HG03558 (cell line): ENCODE measurements around the gene CNIH3.
A peak's percentile ranks its signal among the peaks of the same experiment; 100 is the strongest.

Experiments used
- ATAC-seq: cut with Tn5 transposase; IDR thresholded peaks from one replicate; pipeline ENCODE4 v1.9.1; 2021; ENCODE audit warnings: moderate number of reproducible peaks; ENCODE audit not compliant: unreplicated experiment; ENCODE audit errors: extremely low read depth

CNIH3 gene

DNA sequence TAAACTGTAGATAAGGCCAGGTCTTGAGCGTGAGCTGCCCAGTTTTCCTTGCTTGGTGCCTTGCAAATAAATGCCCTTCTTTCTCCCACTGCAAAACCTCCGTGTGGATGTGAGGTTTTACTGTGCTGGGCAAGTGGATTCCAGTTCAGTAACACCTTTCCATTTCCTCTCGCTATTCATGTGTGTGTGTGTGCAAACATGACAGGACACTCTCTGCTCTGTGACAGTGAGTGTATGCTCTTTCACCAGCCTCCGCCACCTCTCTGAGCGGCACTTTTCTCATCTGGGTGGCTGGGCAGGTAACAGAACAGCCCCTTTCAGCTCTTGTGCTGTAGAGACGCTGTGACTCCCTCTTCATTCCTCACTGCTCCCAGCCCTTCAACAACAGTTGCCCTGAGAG, 23.9 kb downstream of the CNIH3 start:
- ATAC-seq, result no peak

DNA sequence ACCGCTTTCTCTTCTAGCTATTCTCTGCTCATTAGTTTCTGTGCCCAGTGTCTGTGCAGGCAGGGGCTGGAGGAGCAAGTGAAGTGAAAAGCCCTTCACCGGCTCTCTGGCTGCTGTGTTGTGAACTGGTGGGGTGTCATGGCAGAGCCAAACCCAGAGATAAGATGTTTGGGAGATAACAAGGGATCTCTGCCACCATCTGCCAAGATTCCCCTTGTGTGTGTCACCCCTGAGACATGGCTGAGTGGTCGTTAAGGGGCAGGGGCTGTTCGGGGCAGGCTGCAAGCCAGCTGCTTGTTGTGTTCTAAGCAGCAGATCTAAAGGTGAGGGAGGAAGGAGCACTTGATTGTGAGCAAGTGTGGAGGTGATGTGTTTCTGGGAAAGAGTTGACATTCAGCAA, 24.5 kb downstream of the CNIH3 start:
- no peak for ATAC-seq

DNA sequence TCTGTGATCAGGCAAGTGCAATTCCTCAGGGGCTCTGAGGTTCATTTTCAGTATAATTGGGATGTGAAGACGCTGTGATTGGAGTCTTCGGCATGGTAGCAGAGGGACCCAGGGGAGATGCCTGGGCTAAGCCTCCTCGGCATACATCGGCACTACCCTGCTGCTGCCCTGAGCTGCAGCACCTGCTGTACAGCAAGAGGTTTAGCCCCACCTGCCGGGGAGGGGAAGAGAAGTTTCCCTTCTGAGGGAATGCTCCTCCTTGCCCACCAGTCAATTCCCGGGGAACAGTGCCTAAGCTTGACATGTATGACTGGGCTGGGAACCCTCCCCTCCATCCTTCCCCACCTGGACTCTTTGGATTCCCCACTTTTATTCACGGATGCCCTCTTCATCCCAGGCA, 24.9 kb downstream of the CNIH3 start:
- ATAC-seq, result no peak

DNA sequence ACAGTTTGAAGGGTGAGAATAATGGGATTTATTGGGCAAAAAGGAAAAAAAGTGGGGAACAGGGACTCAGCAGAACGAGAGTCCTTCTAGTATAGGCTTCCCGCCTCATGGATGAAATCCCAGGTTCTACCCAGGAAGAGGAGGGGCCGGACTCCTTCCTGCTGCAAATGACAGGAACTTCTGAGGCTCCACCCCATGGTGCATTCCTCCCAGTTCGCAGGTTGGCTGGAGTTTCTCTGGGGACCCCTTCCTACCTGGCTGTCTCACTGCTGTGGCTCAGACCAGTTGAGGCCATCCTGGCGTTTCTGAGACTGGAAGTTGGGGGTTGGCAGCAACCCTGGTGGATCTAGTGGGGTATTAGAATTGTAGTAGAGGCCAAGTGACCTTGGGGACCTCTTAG, 27.5 kb downstream of the CNIH3 start:
- ATAC-seq, result no peak

DNA sequence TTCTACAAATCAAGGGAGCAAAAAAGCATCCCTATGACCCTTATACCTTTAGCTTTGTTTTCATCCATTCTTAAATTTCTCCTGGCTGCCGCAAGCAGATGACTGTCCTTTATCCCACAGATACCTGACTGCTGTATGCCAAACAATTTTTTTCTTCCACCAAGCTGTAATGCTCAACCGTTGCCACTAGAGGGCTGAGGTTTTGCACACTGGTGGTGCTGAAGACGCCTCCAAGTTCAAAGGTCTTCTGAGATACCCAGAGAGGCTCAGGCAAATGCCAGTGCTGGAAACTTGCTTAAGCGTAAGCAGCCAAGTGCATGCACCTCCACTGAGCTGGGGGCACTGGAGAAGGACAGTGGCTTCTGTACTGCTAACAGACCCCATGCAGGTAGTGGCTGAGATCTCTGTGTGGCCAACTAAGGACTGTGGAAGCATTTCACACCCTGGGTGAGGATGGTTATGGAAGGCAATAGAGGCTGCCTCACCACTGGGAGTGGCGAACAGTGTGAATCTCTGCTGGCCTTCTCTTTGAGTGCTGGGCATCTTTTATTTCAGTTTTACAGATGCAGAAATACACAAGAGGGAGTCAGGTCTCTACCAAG, 28.5 kb downstream of the CNIH3 start:
- ATAC-seq, result peak; percentile 75

DNA sequence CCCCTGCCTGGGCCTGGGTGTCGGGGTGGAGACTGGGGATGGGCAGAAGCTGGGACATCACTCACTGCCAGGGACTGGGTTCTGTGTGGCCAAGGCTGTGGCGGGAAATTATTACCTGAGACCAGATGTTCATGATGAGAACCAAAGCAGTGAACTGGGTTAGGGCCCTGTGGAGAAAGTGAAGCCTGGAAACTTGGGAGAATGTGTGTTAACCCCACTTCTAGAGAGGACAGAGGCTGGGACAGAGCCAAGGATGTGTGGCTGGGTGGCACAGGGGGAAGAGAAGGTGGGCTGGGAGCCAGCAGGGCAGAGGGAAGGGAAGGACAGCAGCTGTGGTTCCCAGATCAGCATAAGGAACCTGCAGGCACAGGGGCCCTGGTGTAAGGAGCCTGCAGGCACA, 31.3 kb downstream of the CNIH3 start:
- ATAC-seq, result no peak

DNA sequence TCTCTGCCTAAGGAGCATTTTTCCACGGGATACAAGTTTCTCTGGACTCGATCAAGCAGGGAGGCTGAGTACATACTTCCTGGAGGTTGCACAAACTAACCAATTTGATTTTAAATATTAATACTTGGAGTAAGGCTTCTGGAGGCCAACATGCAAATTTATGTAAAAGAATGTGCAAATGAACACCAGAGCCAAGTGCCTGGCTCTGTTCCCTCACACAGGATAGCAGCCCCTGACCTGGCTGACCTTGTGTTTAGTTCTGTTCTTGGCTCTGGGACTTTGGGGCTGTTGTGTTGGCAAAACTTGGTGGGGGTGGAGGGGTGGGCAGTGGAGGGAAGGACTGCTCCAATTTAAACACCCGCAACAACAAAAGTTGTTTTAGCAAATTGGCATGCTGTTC, 34.2 kb downstream of the CNIH3 start:
- ATAC-seq, result no peak

DNA sequence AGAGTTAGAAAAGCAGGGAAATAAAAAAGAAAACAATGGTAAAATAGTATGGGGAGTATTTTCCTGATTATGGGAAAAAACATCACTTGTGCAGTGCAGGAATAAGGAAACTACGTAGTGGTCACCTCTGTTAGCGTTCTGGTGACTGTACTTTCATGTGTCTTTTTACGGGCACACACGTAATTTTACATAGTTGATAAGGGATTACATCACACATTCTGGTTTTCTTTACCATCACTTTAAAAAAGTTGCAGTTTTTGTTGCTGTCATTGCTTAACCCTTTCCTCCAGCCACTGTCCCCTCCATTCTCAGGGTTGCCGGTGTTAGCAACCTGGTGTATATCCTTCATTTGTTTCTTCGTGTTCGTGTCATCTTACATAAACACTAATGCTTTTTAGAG, 35.1 kb downstream of the CNIH3 start:
- no peak for ATAC-seq

DNA sequence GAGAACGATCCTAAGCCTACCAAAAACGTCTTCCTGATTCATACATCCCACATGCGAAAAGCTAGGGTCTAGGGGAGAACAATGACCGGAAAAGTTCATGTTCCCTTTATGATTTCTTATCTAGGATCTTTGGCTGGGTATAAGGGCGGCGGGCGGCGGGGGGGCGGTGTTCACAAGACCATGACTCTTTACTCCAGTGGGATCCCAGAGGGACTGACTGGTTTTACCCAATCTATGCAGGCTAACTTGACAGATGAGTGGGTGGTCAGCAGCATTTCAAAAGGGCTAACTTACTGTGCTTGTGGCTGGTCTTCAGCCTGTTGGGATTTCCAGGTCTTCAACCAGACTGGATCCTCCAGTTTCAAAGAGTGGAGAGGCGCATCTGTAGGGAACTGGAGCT, 40.3 kb downstream of the CNIH3 start:
- ATAC-seq, result no peak

DNA sequence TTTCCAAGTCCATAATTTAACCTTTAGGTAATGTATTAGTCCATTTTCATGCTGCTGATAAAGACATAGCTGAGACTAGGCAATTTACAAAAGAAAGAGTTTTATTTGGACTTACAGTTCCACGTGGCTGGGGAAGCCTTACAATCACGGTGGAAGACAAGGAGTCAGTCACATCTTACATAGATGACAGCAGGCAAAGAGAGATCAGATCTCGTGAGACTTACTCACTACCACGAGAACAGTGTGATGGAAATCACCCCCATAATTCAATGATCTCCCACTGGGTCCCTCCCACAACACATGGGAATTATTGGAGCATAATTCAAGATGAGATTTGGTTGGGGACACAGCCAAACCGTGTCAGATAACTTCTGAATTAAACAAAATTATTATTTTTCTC, 44.0 kb downstream of the CNIH3 start:
- no peak for ATAC-seq

DNA sequence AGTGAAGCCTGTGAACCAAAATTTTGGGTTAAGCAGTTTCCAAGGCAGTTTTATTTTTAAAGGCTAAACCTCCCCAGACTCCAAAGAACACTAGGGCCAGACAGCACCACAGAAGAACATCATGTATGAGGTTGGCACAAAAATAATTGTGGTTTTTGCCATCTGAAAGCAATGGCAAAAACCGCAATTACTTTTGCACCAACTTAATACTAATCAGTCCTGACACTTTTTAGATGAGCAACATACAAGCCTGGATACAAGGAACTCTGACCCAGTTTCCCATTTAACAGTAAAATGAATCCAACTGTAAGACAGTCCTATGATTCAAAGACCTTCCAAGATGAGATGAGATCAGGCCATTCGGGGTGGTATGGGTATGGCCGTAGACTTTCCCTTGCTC, 46.8 kb downstream of the CNIH3 start:
- ATAC-seq, result no peak

DNA sequence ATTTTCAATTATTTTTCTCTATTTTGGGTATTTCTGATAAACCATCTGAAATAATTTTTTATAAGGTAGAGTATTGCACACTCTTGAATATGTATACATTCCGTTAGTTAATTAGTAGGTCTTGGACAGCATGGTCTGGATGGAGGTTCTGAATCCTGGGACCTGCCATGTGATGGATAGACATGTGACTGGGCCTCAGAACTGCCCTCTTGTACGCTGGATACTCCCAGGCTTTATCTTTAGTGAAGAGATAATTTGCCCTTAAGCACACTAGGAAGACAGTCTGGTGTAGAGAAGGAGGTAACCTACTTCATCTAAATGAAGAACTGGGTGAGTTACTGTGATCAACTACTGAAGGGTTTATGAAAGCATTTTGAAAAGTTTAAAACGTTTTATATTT, 48.9 kb downstream of the CNIH3 start:
- no peak for ATAC-seq

DNA sequence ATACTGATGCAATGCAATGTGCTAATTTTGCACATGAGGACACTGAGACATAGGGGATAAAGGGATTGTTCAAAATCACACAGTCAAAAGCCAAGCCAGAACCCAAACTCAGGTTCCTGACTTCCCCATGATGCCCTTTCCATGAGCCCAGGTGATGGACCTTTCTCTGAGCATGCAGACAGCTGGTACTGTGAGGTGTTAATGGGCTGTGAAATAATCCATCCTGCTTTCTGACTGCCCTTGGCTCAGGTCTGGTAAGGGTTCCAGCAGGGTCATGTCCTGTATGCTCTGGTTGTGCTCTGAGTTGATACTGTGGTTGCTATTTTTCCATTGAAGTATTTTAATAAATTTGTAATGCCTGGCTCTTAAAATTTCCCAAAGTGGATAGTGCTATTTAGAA, 50.0 kb downstream of the CNIH3 start:
- no peak for ATAC-seq

DNA sequence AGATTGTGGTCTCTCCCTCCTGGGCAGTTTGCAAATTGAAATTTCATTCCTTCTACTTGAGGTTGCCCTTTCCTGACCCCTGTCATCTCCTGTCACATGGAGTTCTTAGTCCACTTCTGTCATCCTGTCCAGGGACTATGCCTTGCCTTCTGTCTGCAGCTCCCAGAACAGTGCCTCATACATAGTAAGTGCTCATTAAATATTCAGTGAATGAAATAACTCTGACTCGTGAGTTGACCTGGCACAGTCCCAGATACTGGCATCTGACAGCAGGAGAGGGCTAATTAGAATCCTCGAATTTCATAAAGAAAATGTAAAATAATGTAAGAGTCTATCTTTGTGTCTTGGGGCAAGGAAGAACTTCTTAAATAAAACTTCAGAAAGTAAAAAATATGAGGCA, 50.8 kb downstream of the CNIH3 start:
- no peak for ATAC-seq

DNA sequence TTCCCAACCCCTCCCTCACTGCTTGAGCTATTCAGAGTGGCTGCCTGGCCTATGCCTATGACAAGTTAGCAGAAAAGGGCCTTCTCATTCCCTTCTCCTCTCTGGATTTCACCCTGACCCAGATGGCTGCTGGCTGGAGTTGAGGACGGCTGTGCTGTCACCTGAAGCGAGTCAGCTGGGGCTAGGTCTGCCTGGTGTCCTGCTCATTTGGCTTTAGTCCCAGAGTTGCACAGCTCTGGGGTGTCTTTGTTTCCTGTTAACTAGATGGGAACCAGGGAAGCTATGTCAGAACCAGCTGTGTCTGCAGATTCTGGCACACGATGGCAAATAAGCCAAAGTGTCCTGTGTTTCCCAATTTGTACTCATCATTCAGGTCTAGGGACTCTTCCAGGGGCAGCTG, 52.9 kb downstream of the CNIH3 start:
- no peak for ATAC-seq

DNA sequence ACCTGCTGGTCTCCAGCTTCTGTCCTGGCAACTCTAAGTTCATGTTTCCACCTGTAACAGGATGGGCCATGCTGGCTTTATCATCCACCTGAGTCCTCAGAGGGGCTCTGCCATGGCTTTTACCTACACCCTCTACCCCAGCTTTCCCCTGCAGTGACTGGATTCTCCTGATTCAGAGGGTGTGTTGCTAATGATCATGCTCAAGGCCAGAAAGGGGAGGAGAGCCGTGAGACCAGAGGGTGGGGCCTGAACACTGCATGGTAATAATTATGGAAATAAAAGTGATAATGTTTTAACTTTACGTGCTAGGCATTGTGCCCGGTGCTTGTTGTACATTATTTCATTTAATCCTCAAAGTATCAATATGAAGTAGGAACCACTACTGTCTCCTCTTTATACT, 53.3 kb downstream of the CNIH3 start:
- no peak for ATAC-seq

DNA sequence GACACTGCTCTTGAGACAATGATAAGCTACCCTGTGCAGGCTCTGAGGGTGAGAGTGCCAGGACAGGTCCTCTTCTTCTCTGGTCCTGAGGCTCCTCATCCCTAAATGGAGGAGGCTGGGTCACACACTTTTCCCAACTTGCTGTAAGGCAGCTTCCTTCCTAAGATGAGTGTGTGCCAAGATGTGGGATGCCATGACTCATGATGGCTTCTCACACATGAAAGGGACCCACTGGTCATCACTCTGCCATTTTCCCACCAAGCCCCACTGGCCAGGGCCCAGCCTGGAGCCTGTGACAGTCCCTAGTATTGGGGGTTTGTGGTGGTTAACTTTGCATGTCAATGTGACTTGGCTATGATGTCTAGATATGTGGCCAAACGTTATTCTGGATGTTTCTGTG, 54.4 kb downstream of the CNIH3 start:
- ATAC-seq, result no peak

DNA sequence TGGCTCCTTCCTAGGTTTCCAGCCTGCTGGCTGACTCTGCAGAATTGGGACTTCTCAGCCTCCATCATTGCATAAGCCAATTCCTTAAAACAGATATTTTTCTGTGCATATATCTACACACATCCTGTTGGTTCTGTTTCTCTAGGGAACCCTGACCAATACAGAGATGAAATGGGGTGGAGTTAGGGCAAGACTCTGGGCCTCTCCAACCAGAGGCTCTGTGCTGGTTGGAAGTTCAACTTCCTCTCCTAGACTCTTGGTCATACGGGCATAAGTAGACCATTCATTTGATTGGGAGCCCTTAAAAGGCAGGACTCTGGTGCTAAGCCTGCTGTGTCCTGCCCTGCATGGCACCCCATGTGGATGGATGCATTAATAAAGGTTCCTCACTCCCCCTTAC, 55.0 kb downstream of the CNIH3 start:
- no peak for ATAC-seq

DNA sequence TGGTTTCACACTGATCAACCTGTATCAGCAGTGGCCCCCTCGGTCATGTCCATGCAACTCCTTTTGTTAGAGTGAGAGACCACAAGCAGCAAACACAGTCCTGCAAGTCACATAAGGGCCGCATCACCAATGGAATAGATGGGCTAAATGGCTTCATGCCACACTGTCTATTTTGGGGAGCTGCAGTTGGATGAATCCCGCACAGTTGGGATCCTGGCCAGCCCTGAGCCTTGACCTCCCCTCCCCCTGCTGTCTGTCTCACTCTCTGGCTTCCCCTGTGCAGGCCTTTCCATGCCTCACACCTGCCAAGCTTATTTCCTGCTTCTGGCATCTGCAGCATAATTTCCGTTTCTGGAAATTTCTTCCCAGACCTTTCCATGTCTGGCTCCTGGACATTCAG, 57.0 kb downstream of the CNIH3 start:
- ATAC-seq, result no peak

DNA sequence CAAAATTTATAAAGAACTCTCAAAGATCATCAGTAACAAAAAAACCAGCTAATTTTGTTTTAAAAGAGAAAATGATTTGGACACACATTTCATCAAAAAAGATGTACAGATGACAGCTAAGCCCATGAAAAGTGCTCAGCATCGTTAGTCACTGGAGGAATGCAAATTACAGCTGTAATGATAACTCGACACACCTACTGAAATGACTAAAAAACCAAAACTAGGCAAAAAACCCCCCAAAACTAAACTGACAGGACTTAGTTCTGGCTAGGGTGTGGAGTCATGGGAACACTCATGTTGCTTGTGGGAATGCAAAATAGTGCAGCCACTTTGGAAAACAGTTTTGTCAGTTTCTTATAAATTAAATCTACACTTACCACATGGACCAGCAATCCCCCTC, 59.5 kb downstream of the CNIH3 start:
- no peak for ATAC-seq

DNA sequence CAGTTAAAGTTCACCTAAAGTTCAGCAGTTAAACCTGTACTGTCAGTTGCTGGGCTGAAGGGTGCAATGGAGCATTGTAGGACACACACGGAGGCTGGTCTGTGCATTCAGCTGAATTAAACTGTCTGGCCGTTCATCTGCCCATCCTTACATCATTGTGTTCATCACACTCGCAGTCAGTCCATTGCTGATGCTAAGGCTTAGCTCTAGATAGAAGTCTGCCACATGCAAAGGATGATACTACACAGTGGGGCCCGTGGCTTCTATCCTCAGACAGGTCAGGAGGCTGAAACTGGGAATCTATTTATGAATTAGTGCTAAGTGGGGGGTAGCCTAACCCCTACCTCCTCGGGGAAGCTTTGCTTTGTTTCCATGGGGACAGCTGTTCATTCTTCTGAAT, 60.4 kb downstream of the CNIH3 start:
- no peak for ATAC-seq

DNA sequence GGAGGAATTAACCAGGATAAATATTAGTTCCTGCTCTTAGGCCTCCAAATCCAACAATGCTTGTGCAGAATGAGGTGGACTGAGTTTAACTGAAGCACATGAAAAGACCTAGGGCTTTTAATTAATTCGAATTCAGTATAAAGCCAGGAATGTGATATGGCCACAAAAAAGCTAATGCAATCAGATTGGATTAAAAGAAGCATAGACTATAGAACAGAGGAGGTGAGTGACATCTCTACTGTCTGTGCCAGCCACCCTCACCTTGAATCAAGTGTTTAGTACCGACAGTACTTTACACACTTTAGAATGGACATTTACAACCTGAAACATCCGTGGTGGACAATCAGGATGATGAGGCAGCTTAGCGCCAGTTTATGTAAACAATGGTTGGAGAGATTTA, 62.1 kb downstream of the CNIH3 start:
- ATAC-seq, result no peak

DNA sequence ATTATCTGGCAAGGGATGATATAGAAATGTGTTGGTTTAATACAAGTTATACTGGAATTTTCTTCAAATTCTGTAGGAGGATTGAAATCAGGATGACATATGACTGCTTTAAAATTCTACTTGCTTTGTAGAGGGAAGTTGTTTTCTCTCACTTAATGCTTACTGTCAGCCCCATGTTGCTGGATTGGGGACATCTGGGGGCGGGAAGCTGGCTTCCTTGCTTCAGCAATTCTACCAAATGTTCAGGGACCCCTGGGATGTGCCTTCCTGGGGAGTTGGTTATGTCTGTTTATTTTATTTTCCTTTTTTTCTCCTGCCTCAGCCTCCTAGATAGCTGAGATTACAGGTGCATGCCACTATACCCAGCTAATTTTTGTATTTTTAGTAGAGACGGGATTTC, 63.5 kb downstream of the CNIH3 start:
- ATAC-seq, result no peak
